Measurements from ENCODE around the gene PTAFR. TPM values are rescaled to one million over a fixed set of nuclear protein-coding genes. Genes with fewer than 3 reads are reported as not detected.

The PTAFR gene
- polyA plus RNA-seq, 1 donor (not counting 4 experiments of a cell fraction or from before 2014, with no cell fraction given), result 19.6 TPM

DNA sequence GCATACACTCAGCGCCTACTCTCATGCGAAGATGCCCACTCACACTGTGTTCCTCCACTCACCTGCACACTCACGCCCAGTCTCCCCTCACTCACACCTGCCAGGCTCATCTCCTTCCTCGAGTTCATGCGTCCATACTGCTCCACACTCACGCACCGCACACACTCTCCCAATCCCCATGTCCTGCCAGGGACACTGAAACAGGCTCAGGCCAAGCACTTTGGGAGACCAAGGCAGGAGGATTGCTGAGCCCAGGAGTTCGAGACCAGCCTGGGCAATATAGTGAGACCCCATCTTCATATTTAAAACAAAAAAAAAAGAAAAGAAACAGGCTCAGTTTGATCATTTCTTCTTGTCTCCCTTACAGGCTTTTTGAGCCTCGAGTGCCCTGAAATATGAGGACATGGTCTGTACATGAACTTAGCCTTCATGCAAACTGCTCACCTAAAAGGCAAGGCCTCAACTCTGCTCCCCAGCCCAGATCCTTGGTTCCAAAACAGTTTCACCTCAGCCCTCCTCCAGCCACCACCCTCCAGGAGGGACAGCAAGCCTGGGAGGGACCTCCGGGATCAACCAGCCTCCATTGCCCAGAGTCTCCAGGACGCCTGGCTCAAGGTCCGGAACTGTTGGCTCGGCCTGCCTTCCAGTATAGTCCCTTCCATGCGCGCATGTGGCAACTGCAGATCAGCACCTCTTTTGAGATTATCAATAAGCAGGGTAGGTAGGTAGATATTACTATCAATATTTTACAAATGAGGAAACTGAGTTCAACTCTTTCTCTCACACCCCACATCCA, 2.4 kb upstream of the PTAFR start:
- H3K4me3 ChIP-seq (ENCODE audit: control insufficient read depth in 2 of 3, extremely low read depth in 1 of 3, insufficient read depth in 2 of 3, low read depth in 1 of 3, low read length in 3 of 3), result no peak overlapping the region
- no peaks in the 10 kb centered on the region for H3K36me3 ChIP-seq (ENCODE audit: control insufficient read depth in 2 of 2, extremely low read depth in 1 of 2, insufficient read depth in 2 of 2, low read length in 2 of 2)
- H3K9ac ChIP-seq (ENCODE audit: control insufficient read depth, extremely low read depth, insufficient read depth, low read length), result no peak overlapping the region
- H4K20me1 ChIP-seq (ENCODE audit: control insufficient read depth, extremely low read depth, insufficient read depth, low read length), result no peaks in the 10 kb centered on the region
- H3K27me3 ChIP-seq (ENCODE audit: control insufficient read depth, extremely low read depth, insufficient read depth, low read length), result no peaks in the 10 kb centered on the region
- H3K27ac ChIP-seq (ENCODE audit: control insufficient read depth, insufficient read depth, low read length), result no peak overlapping the region
- DNase-seq (ENCODE audit: low read depth, low spot score) (no peak), FAIRE-seq (no peak)
- dilution Hi-C loops (cut with MboI; ENCODE audit: extremely low pct_ligation_motif_present, low sequenced_read_pairs), result no loop called here
- peaks cover 3% of the 10 kb centered on the region for H3K4me1 ChIP-seq (ENCODE audit: control insufficient read depth, extremely low read depth, insufficient read depth, low read length)
- H3K9me3 ChIP-seq (ENCODE audit: control insufficient read depth, low read depth, low read length), result no peaks in the 10 kb centered on the region
- no peak for TF ChIP-seq CTCF (optimal IDR thresholded peaks at IDR 0.05 in 1 of 3, IDR thresholded peaks at IDR 0.05 in 1 of 3, conservative IDR thresholded peaks at IDR 0.05 in 1 of 3; ENCODE audit: extremely low read depth in 1 of 3, insufficient read depth in 2 of 3, low read length in 3 of 3)
- TF ChIP-seq EZH2 (IDR thresholded peaks at IDR 0.05; ENCODE audit: low read length), result no peak
- no peaks in the 10 kb centered on the region for H3K79me2 ChIP-seq (ENCODE audit: control insufficient read depth, insufficient read depth, low read length)
- no peak overlapping the region for H3K4me2 ChIP-seq (ENCODE audit: control insufficient read depth, extremely low read depth, insufficient read depth, low read depth, low read length)
- H3K9me1 ChIP-seq (ENCODE audit: control insufficient read depth, extremely low read depth, insufficient read depth, low read length), result no peaks in the 10 kb centered on the region
- no peak overlapping the region for H2AFZ ChIP-seq (ENCODE audit: control insufficient read depth, low read length)

DNA sequence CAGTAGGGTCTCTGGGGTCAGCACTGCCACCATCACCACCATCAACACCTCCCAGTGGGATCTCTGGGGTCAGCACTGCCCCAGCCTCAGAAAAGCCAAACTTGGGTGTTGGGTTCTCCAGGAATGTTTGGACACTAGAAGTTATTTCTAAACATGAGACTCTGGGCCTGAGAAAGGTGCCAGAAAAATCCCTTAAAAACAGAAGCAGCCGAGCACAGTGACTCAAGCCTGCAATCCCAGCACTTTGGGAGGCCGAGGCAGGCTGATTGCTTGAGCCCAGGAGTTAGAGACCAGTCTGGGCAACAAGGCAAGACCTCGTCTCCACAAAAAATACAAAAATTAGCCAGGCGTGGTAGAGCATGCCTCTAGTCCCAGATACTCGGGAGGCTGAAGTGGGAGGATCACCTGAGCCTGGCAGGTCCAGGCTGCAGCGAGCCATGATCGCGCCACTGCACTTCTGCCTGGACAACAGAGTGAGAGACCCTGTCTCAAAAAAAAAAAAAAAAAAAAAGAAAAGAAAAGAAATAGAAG, 470 bp downstream of the PTAFR start:
- Histone ChIP-seq H3K36me3 (ENCODE audit: control insufficient read depth in 2 of 2, extremely low read depth in 1 of 2, insufficient read depth in 2 of 2, low read length in 2 of 2) (no peaks in the 10 kb centered on the region), H3K79me2 (ENCODE audit: control insufficient read depth, insufficient read depth, low read length) (no peaks in the 10 kb centered on the region), H3K9ac (ENCODE audit: control insufficient read depth, extremely low read depth, insufficient read depth, low read length) (no peak overlapping the region), H3K4me2 (ENCODE audit: control insufficient read depth, extremely low read depth, insufficient read depth, low read depth, low read length) (no peak overlapping the region), H3K4me3 (ENCODE audit: control insufficient read depth in 2 of 3, extremely low read depth in 1 of 3, insufficient read depth in 2 of 3, low read depth in 1 of 3, low read length in 3 of 3) (no peak overlapping the region), H3K4me1 (ENCODE audit: control insufficient read depth, extremely low read depth, insufficient read depth, low read length) (peaks cover 17% of the 10 kb centered on the region), H3K9me1 (ENCODE audit: control insufficient read depth, extremely low read depth, insufficient read depth, low read length) (no peaks in the 10 kb centered on the region), H3K27me3 (ENCODE audit: control insufficient read depth, extremely low read depth, insufficient read depth, low read length) (no peaks in the 10 kb centered on the region), H4K20me1 (ENCODE audit: control insufficient read depth, extremely low read depth, insufficient read depth, low read length) (no peaks in the 10 kb centered on the region), H2AFZ (ENCODE audit: control insufficient read depth, low read length) (no peak overlapping the region), H3K27ac (ENCODE audit: control insufficient read depth, insufficient read depth, low read length) (no peak overlapping the region), H3K9me3 (ENCODE audit: control insufficient read depth, low read depth, low read length) (no peaks in the 10 kb centered on the region)
- dilution Hi-C loops (cut with MboI; ENCODE audit: extremely low pct_ligation_motif_present, low sequenced_read_pairs), result no loop called here
- TF ChIP-seq EZH2 (IDR thresholded peaks at IDR 0.05; ENCODE audit: low read length), result no peak
- TF ChIP-seq CTCF (optimal IDR thresholded peaks at IDR 0.05 in 1 of 3, IDR thresholded peaks at IDR 0.05 in 1 of 3, conservative IDR thresholded peaks at IDR 0.05 in 1 of 3; ENCODE audit: extremely low read depth in 1 of 3, insufficient read depth in 2 of 3, low read length in 3 of 3), result no peak
- no peak for FAIRE-seq
- DNase-seq (ENCODE audit: low read depth, low spot score), result no peak

All from keratinocyte (primary cell).